Mononuclear cell (primary cell): ENCODE results near the gene SPAG16. TPM values are rescaled to one million over a fixed set of nuclear protein-coding genes. Genes with fewer than 3 reads are reported as not detected.
"Not testable (repeated sequence)": the region's sequence is repeated elsewhere in the genome, so short reads cannot be mapped to it uniquely, and the experiment has no call there.

Experiments
- H3K27me3 ChIP-seq: 2 replicates; pipeline ENCODE4 v1.6.0; 2011; ENCODE audit warnings: low read length, control low read depth; ENCODE audit not compliant: insufficient read depth
- H3K4me1 ChIP-seq: 2 replicates; pipeline ENCODE4 v1.5.1; 2011; ENCODE audit warnings: mild to moderate bottlenecking, low read length, control low read depth; ENCODE audit not compliant: insufficient read depth
- H3K4me3 ChIP-seq: 2 replicates; pipeline ENCODE4 v1.5.1; 2011; ENCODE audit warnings: mild to moderate bottlenecking, low read length, moderate library complexity
- H3K9me3 ChIP-seq: 2 replicates; pipeline ENCODE4 v1.5.1; 2011; ENCODE audit warnings: low read depth, mild to moderate bottlenecking, control low read depth, low read length
- total RNA-seq: library from RNA; depleted of rRNA; stranded (reverse); fragments of >200 nt; gene quantifications from one replicate; pipeline ENCODE4 v1.2.3, GENCODE V29; 2012

SPAG16 gene
- total RNA-seq, 1 donor: 9.8 TPM

- H3K4me3 ChIP-seq: no peak overlapping the region
- H3K4me1 ChIP-seq: no peaks in the 10 kb centered on the region
- no peaks in the 10 kb centered on the region for H3K27me3 ChIP-seq
- no peaks in the 10 kb centered on the region for H3K9me3 ChIP-seq
Measured at GRCh38 chr2:213288913-213289700, 4.8 kb downstream of the SPAG16 start.

GRCh38 chr2:213290501-213290900 lies 6.2 kb downstream of the SPAG16 start:
- Histone ChIP-seq H3K4me1 (no peaks in the 10 kb centered on the region), H3K4me3 (no peak overlapping the region), H3K27me3 (no peaks in the 10 kb centered on the region), H3K9me3 (no peaks in the 10 kb centered on the region)

- Histone ChIP-seq H3K4me3 (no peak overlapping the region), H3K27me3 (no peaks in the 10 kb centered on the region), H3K9me3 (no peaks in the 10 kb centered on the region), H3K4me1 (no peaks in the 10 kb centered on the region)
Measured at GRCh38 chr2:213296270-213296669, 12.0 kb downstream of the SPAG16 start.

GRCh38 chr2:213306316-213306942 lies 22.2 kb downstream of the SPAG16 start:
- H3K9me3 ChIP-seq: peaks cover 25% of the 10 kb centered on the region
- no peaks in the 10 kb centered on the region for H3K27me3 ChIP-seq
- no peaks in the 10 kb centered on the region for H3K4me1 ChIP-seq
- no peak overlapping the region for H3K4me3 ChIP-seq

GRCh38 chr2:213315168-213315876 lies 31.1 kb downstream of the SPAG16 start:
- Histone ChIP-seq H3K9me3 (no peaks in the 10 kb centered on the region), H3K27me3 (no peaks in the 10 kb centered on the region), H3K4me1 (no peaks in the 10 kb centered on the region), H3K4me3 (no peak overlapping the region)

GRCh38 chr2:213316001-213316735 lies 31.9 kb downstream of the SPAG16 start:
- H3K27me3 ChIP-seq: no peaks in the 10 kb centered on the region
- H3K9me3 ChIP-seq: no peaks in the 10 kb centered on the region
- H3K4me1 ChIP-seq: no peaks in the 10 kb centered on the region
- no peak overlapping the region for H3K4me3 ChIP-seq

GRCh38 chr2:213317929-213318328 lies 33.7 kb downstream of the SPAG16 start:
- Histone ChIP-seq H3K4me1 (no peaks in the 10 kb centered on the region), H3K4me3 (no peak overlapping the region), H3K27me3 (no peaks in the 10 kb centered on the region), H3K9me3 (no peaks in the 10 kb centered on the region)

GRCh38 chr2:213320604-213321003 lies 36.3 kb downstream of the SPAG16 start:
- Histone ChIP-seq H3K27me3 (no peaks in the 10 kb centered on the region), H3K4me3 (no peak overlapping the region), H3K9me3 (no peaks in the 10 kb centered on the region), H3K4me1 (no peaks in the 10 kb centered on the region)

- H3K4me3 ChIP-seq: no peak overlapping the region
- peaks cover 33% of the 10 kb centered on the region for H3K9me3 ChIP-seq
- H3K4me1 ChIP-seq: no peaks in the 10 kb centered on the region
- H3K27me3 ChIP-seq: no peaks in the 10 kb centered on the region
Measured at GRCh38 chr2:213336253-213336770, 52.0 kb downstream of the SPAG16 start.

- H3K4me1 ChIP-seq: no peaks in the 10 kb centered on the region
- no peaks in the 10 kb centered on the region for H3K27me3 ChIP-seq
- H3K4me3 ChIP-seq: no peak overlapping the region
- peaks cover 8% of the 10 kb centered on the region for H3K9me3 ChIP-seq
Measured at GRCh38 chr2:213353419-213353818, 69.2 kb downstream of the SPAG16 start.

- no peaks in the 10 kb centered on the region for H3K27me3 ChIP-seq
- no peaks in the 10 kb centered on the region for H3K4me1 ChIP-seq
- no peaks in the 10 kb centered on the region for H3K9me3 ChIP-seq
- H3K4me3 ChIP-seq: no peak overlapping the region
Measured at GRCh38 chr2:213376644-213377043, 92.4 kb downstream of the SPAG16 start.

GRCh38 chr2:213407027-213407426 lies 122.8 kb downstream of the SPAG16 start:
- H3K4me1 ChIP-seq, H3K4me3 ChIP-seq, H3K27me3 ChIP-seq, H3K9me3 ChIP-seq: not testable (repeated sequence)

GRCh38 chr2:213408426-213409070 lies 124.3 kb downstream of the SPAG16 start:
- not testable (repeated sequence) for H3K4me3 ChIP-seq, H3K27me3 ChIP-seq, H3K4me1 ChIP-seq, H3K9me3 ChIP-seq

- H3K4me1 ChIP-seq, H3K27me3 ChIP-seq, H3K4me3 ChIP-seq, H3K9me3 ChIP-seq: not testable (repeated sequence)
Measured at GRCh38 chr2:213410687-213411086, 126.4 kb downstream of the SPAG16 start.
